Vagina (tissue), 2 donors: ENCODE measurements around the gene POC1A. TPM values are rescaled to one million over a fixed set of nuclear protein-coding genes. Genes with fewer than 3 reads are reported as not detected.
"Not testable (repeated sequence)": the region's sequence is repeated elsewhere in the genome, so short reads cannot be mapped to it uniquely, and the experiment has no call there.

Experiments
- DNase-seq, 2 donors: peaks; one replicate each; pipeline ENCODE4 v3.0.0-alpha.2; 2017; ENCODE audit errors: extremely low spot score in 2 of 2
- H3K27ac ChIP-seq: fragments of 200-600 bp; sonication (generic); one replicate; pipeline ENCODE4 v1.5.1; 2019
- H3K27me3 ChIP-seq: fragments of 200-600 bp; sonication (generic); one replicate; pipeline ENCODE4 v1.5.1; 2019
- H3K36me3 ChIP-seq, 2 donors: fragments of 200-600 bp; sonication (generic); one replicate each; pipeline ENCODE4 v1.5.1; 2017 to 2019
- H3K4me1 ChIP-seq: fragments of 200-600 bp; sonication (generic); one replicate; pipeline ENCODE4 v1.5.1; 2019
- H3K4me3 ChIP-seq, 2 donors: fragments of 200-600 bp; sonication (generic); 1 replicate in 1 of 2; 2 replicates in 1 of 2; pipeline ENCODE4 v1.5.1; 2016 to 2019
- H3K9me3 ChIP-seq: fragments of 200-600 bp; sonication (generic); one replicate; pipeline ENCODE4 v1.5.1; 2019
- POLR2A ChIP-seq, 2 donors: fragments of 450-650 bp; IDR thresholded peaks; one replicate each; pipeline ENCODE4 v1.6.1; 2017; ENCODE audit warnings: antibody characterized with exemption in 2 of 2, mild to moderate bottlenecking in 2 of 2, moderate library complexity in 2 of 2
- POLR2AphosphoS5 ChIP-seq, 2 donors: sonication (generic); formaldehyde crosslinking; IDR thresholded peaks; one replicate each; pipeline ENCODE4 v1.9.0; 2017; ENCODE audit warnings: antibody characterized with exemption in 2 of 2, mild to moderate bottlenecking in 2 of 2, low read depth in 1 of 2; ENCODE audit not compliant: insufficient read depth in 1 of 2
- intact Hi-C: fragments of 100-400 bp; cut with DNase I; formaldehyde crosslinking; loops from one replicate; pipeline ENCODE4 v1.15.1; 2023
- total RNA-seq: library from RNA; depleted of rRNA; stranded (reverse); fragments of >200 nt; gene quantifications from one replicate; pipeline ENCODE4 v1.2.3, GENCODE V29; 2016
- TF ChIP-seq, protein P1 (sequence below), 3 experiments: fragments of 450-650 bp in 2 of 3; fragments of 200-600 bp in 1 of 3; sonication (generic) in 1 of 3; IDR thresholded peaks; one replicate each; pipeline ENCODE4 v1.5.1; 2017 to 2019; ENCODE audit warnings: antibody characterized with exemption in 3 of 3, mild to moderate bottlenecking in 2 of 3, moderate library complexity in 2 of 3

POC1A gene
- total RNA-seq, 1 donor from 2014 or later: 0.74 TPM

DNA sequence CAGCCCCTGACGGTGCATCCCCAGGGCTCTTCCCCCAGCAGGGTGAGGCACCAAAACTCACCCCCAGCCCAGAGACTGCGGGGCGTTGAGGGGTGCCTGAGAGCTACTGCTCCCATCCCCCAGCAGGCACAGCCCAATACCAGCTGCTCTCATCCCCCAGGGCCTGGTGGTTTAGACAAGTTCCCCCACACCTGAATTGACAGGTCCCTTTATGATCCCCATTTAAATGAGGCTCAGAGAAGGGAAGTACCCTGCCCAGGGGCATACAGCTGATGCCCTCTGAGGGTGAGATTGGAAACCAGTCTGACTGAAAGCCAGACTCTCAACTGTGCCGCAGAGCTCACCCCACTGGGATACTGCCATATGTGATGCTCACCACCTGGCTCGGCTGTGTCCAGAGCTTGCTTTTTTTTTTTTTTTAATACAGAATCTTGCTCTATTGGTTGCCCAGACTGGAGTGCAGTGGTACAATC is 118.0 kb downstream of the POC1A start:
- H3K9me3 ChIP-seq: no peaks in the 10 kb centered on the region
- TF ChIP-seq POLR2AphosphoS5 (IDR thresholded peaks at IDR 0.05; ENCODE audit: insufficient read depth in 1 of 2, low read depth in 1 of 2) (no peak), POLR2A (IDR thresholded peaks at IDR 0.05) (no peak)
- TF ChIP-seq, protein P1, sequence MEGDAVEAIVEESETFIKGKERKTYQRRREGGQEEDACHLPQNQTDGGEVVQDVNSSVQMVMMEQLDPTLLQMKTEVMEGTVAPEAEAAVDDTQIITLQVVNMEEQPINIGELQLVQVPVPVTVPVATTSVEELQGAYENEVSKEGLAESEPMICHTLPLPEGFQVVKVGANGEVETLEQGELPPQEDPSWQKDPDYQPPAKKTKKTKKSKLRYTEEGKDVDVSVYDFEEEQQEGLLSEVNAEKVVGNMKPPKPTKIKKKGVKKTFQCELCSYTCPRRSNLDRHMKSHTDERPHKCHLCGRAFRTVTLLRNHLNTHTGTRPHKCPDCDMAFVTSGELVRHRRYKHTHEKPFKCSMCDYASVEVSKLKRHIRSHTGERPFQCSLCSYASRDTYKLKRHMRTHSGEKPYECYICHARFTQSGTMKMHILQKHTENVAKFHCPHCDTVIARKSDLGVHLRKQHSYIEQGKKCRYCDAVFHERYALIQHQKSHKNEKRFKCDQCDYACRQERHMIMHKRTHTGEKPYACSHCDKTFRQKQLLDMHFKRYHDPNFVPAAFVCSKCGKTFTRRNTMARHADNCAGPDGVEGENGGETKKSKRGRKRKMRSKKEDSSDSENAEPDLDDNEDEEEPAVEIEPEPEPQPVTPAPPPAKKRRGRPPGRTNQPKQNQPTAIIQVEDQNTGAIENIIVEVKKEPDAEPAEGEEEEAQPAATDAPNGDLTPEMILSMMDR (IDR thresholded peaks at IDR 0.05): no peak

DNA sequence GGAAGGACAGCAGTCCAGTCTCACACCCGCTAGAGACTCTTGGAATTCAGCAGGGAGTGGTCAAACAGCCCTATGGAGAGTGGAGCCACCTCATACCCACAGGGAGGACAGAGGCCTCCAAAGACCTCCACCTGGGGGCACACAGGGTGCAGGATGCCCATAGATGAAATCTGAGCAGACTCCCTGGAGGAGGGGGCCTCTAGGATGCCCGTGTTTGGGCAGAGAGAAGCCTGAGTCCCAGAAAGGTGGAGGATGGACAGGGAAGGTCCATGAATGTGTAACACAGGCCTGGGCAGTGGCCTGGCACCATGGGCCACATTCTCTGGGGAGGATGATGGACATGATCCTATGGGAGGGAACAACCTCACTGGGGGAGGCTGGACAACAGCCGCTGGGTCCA is 119.6 kb downstream of the POC1A start:
- H3K27me3 ChIP-seq: no peaks in the 10 kb centered on the region
- H3K9me3 ChIP-seq: no peaks in the 10 kb centered on the region
- intact Hi-C loops: no loop called here
- H3K4me1 ChIP-seq: peaks cover 23% of the 10 kb centered on the region
- H3K36me3 ChIP-seq: no peaks in the 10 kb centered on the region
- no peak for TF ChIP-seq POLR2A (IDR thresholded peaks at IDR 0.05)
- TF ChIP-seq, protein P1 (IDR thresholded peaks at IDR 0.05): no peak
- TF ChIP-seq POLR2AphosphoS5 (IDR thresholded peaks at IDR 0.05; ENCODE audit: insufficient read depth in 1 of 2, low read depth in 1 of 2): no peak
- H3K27ac ChIP-seq: no peak overlapping the region
- DNase-seq: no peak
- H3K4me3 ChIP-seq: no peak overlapping the region

More for the DNA sequence above, 118.0 kb downstream of the POC1A start:
- no peaks in the 10 kb centered on the region for H3K27me3 ChIP-seq
- no peak for DNase-seq
- no peak overlapping the region for H3K27ac ChIP-seq
- peaks cover 39% of the 10 kb centered on the region for H3K4me1 ChIP-seq
- intact Hi-C loops: no loop called here
- H3K4me3 ChIP-seq: no peak overlapping the region
- H3K36me3 ChIP-seq: no peaks in the 10 kb centered on the region

DNA sequence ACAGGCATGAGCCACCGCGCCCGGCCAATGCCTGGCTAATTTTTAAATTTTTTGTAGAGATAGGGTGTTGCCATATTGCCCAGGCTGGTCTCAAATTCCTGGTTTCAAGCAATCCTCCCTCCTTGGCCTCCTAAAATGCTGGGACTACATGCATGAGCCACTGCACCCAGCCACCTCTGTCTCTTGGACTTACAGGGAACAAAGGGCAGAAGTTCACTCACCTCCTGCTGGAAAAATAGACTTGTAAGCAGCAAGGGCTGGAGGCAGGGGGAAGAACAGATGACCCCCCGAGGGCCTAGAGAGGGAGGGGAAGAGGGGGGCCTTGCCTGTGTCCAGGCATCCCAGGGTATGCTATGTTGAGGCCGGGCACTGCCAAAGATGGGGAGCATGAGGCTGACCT is 120.0 kb downstream of the POC1A start:
- TF ChIP-seq POLR2A (IDR thresholded peaks at IDR 0.05): no peak
- TF ChIP-seq POLR2AphosphoS5 (IDR thresholded peaks at IDR 0.05; ENCODE audit: insufficient read depth in 1 of 2, low read depth in 1 of 2): no peak
- TF ChIP-seq, protein P1 (IDR thresholded peaks at IDR 0.05): no peak
- intact Hi-C loops: no loop called here
- no peak for DNase-seq
- H3K9me3 ChIP-seq: no peaks in the 10 kb centered on the region
- H3K27me3 ChIP-seq: no peaks in the 10 kb centered on the region
- H3K4me1 ChIP-seq: peaks cover 19% of the 10 kb centered on the region
- H3K27ac ChIP-seq: no peak overlapping the region
- no peak overlapping the region for H3K4me3 ChIP-seq
- no peaks in the 10 kb centered on the region for H3K36me3 ChIP-seq

DNA sequence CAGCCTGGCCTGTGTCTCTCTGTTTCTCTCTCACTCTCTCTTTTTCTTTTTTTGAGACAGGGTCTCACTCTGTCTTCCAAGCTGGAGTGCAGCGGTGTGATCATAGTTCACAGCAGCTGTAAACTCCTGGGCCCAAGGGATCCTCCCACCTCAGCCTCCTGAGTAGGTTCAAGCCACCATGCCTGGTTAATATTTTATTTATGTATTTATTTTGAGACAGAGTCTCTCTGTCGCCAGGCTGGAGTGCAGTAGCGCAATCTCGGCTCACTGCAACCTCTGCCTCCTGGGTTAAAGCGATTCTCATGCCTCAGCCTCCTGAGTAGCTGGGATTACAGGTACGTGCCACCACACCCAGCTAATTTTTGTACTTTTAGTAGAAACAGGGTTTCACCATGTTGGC is 120.5 kb downstream of the POC1A start:
- H3K36me3 ChIP-seq, H3K27me3 ChIP-seq, H3K9me3 ChIP-seq, intact Hi-C loops, DNase-seq, H3K4me3 ChIP-seq, H3K27ac ChIP-seq: not testable (repeated sequence)
- peaks cover 18% of the 10 kb centered on the region for H3K4me1 ChIP-seq

DNA sequence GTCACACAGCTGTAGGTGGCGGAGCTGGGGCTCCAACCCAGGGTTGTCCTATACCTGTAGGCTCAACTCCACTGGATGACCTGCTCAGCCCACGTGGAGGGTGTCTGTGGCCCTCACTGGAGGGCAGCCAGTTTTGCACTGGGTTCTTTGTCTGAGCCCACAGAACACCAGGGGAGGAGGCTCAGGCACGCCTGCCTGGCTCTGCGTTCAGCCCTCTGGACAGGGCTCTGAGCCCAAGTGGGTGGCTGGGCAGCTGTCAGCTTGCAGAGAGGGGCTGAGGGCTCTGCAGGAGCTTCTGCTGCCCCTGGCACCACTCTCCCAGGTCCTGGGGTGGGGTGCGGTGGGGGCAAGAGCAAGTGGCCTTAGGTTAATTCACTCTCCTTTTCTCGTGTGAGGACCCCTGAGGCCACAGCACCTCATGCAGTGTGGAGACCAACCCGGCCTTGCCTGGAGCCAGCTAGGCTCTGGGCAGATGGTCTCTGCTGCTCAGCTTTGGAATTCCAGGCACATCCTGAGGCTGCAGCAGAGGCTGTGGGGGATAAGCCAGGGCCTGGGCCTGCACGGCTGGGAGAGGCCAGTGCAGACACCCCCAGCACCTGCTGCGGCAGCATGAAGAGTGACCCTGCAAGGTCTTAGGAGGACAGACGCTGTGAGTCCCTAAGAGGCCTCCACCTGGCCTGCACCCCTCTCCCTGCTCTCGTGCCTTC is 121.4 kb downstream of the POC1A start:
- Histone ChIP-seq H3K27ac (no peak overlapping the region), H3K27me3 (no peaks in the 10 kb centered on the region), H3K4me3 (no peak overlapping the region), H3K9me3 (no peaks in the 10 kb centered on the region), H3K36me3 (no peaks in the 10 kb centered on the region), H3K4me1 (peaks cover 14% of the 10 kb centered on the region)
- DNase-seq: no peak
- intact Hi-C loops: no loop called here
- TF ChIP-seq, protein P1 (IDR thresholded peaks at IDR 0.05): no peak
- no peak for TF ChIP-seq POLR2A (IDR thresholded peaks at IDR 0.05)
- no peak for TF ChIP-seq POLR2AphosphoS5 (IDR thresholded peaks at IDR 0.05; ENCODE audit: insufficient read depth in 1 of 2, low read depth in 1 of 2)
